NCI-H460 (cell line): ENCODE results near the gene C1QTNF7. TPM values are rescaled to one million over a fixed set of nuclear protein-coding genes. Genes with fewer than 3 reads are reported as not detected.

Experiments
- DNase-seq: peaks from one replicate; pipeline ENCODE4 v3.0.0-alpha.2; 2016; ENCODE audit warnings: low read depth; ENCODE audit errors: extremely low read depth
- polyA plus RNA-seq: library from polyadenylated mRNA; depleted of rRNA; stranded (reverse); fragments of >200 nt; gene quantifications from 2 replicates; pipeline ENCODE4 v1.2.3, GENCODE V29; 2014; cell fraction: nucleus; rRNA removed
- total RNA-seq: library from RNA; depleted of rRNA; stranded (reverse); fragments of >200 nt; shearing (Covaris generic); gene quantifications from 2 replicates; pipeline ENCODE4 v1.2.3, GENCODE V29; 2014; rRNA removed

Gene C1QTNF7
- not detected in 2 replicates for total RNA-seq
- not detected in 2 replicates for polyA plus RNA-seq

- no peak for DNase-seq
Measured at GRCh38 chr4:15427701-15428100, at the start of gene C1QTNF7. Gene C1QTNF7 (plus strand): TSS chr4:15428033. CDS start chr4:15435744, 7,711 bp downstream.

GRCh38 chr4:15378062-15378461 is 49.8 kb upstream of the C1QTNF7 start:
- DNase-seq = no peak

GRCh38 chr4:15378493-15378892 is 49.3 kb upstream of the C1QTNF7 start:
- DNase-seq = no peak

GRCh38 chr4:15381806-15382338 is 46.0 kb upstream of the C1QTNF7 start:
- DNase-seq = no peak

- DNase-seq = no peak
Measured at GRCh38 chr4:15382669-15383273, 45.1 kb upstream of the C1QTNF7 start.

- no peak for DNase-seq
Measured at GRCh38 chr4:15385515-15385914, 42.3 kb upstream of the C1QTNF7 start.

- no peak for DNase-seq
Measured at GRCh38 chr4:15385928-15386327, 41.9 kb upstream of the C1QTNF7 start.

- DNase-seq = no peak
Measured at GRCh38 chr4:15390494-15390893, 37.3 kb upstream of the C1QTNF7 start.

- no peak for DNase-seq
Measured at GRCh38 chr4:15392053-15392805, 35.6 kb upstream of the C1QTNF7 start.

GRCh38 chr4:15395311-15395710 is 32.5 kb upstream of the C1QTNF7 start:
- no peak for DNase-seq

GRCh38 chr4:15396157-15396800 is 31.6 kb upstream of the C1QTNF7 start:
- DNase-seq = peak; percentile 42

- DNase-seq = no peak
Measured at GRCh38 chr4:15398001-15398400, 29.8 kb upstream of the C1QTNF7 start.

- DNase-seq = no peak
Measured at GRCh38 chr4:15398732-15399131, 29.1 kb upstream of the C1QTNF7 start.

- DNase-seq = no peak
Measured at GRCh38 chr4:15400226-15400625, 27.6 kb upstream of the C1QTNF7 start.

GRCh38 chr4:15400981-15401671 is 26.7 kb upstream of the C1QTNF7 start:
- peak; percentile 9 for DNase-seq

GRCh38 chr4:15402146-15402545 is 25.7 kb upstream of the C1QTNF7 start:
- DNase-seq = no peak

GRCh38 chr4:15402974-15403373 is 24.9 kb upstream of the C1QTNF7 start:
- DNase-seq = no peak

GRCh38 chr4:15405018-15405417 is 22.8 kb upstream of the C1QTNF7 start:
- no peak for DNase-seq

- no peak for DNase-seq
Measured at GRCh38 chr4:15410750-15411149, 17.1 kb upstream of the C1QTNF7 start.

GRCh38 chr4:15412461-15412860 is 15.4 kb upstream of the C1QTNF7 start:
- no peak for DNase-seq
